ENCODE measurements around the gene CHAT.

DNA sequence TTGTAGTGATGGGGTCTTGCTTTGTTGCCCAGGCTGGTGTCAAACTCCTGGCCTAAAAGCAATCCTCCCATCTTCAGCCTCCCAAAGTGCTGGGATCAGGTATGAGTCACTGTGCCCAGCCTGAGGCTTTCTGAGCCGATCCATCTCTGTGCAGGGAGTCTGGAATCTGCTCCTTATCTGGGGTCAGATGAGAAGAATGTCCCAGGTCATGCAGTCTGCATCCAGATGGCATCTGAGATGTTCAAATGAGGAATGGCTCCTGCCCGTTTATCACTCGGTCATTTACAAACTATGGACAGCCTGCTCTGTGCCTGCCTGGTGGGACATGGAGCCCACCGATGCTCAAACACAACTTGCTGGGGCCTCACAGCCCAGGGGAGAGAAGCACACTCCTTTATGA lies 14.9 kb upstream of the CHAT start:
- TF ChIP-seq EZH2phosphoT487 (IDR thresholded peaks at IDR 0.05; ENCODE audit: insufficient read depth, low read depth) (no peak), EZH2 (IDR thresholded peaks at IDR 0.05; ENCODE audit: insufficient read depth, poor library complexity, severe bottlenecking) (no peak)
